ENCODE results near the gene EIF4G3.

EIF4G3 gene

DNA sequence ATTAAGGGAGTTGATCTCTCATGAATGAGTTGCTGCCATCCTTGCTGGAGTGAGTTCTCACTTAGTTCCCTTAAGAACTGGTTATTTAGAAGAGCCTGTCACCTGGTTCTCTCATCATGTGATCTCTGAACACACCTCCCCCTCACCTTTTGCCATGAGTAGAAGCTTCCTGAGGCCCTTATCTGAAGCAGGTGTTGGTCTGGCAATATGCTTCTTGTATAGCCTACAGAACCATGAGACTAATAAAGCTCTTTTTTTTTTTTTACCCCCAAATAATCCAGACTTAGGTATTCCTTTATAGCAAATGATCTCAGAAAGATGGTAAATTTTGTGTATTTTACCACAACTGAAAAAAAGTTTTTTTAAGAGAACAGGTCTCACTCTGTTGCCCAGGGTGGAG lies 158.0 kb downstream of the EIF4G3 start:
- Histone ChIP-seq H3K4me1 (peaks cover 0 to 20% (median 11%) of the 10 kb centered on the region in 4 donors), H3K36me3 (no peaks in the 10 kb centered on the region), H3K9me3 (no peaks in the 10 kb centered on the region), H3K27me3 (no peaks in the 10 kb centered on the region), H3K27ac (no peak overlapping the region), H3K4me3 (no peak overlapping the region)
- TF ChIP-seq CTCF (IDR thresholded peaks at IDR 0.05), result no peak
- no peak for DNase-seq
- intact Hi-C loops (cut with DNase I; ENCODE audit: low total_unique reads), result no loop called here

DNA sequence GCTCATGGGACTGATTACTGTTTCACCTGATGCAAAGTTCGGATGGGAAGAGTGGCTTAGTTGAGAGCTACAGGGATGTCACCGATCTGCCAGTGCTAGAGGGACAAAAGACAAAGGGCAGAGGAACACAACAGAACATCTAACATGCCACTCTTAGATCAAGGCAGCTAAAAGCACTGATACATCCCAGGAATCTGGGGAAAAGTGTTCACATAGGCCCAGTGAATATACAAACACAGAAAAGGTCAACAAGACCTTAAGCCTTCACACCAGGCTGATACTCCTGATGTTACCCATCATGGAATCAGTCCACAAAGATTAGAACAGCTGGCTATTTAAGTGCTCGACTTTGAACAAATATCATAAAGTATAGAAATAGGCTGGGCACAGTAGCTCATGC lies 163.2 kb downstream of the EIF4G3 start:
- H3K4me1 ChIP-seq, result no peaks in the 10 kb centered on the region
- no peak for DNase-seq
- H3K9me3 ChIP-seq, result no peaks in the 10 kb centered on the region
- no peaks in the 10 kb centered on the region for H3K27me3 ChIP-seq
- no peak overlapping the region for H3K4me3 ChIP-seq
- no peak overlapping the region for H3K27ac ChIP-seq
- H3K36me3 ChIP-seq, result no peaks in the 10 kb centered on the region
- intact Hi-C loops (cut with DNase I; ENCODE audit: low total_unique reads), result no loop called here
- TF ChIP-seq CTCF (IDR thresholded peaks at IDR 0.05), result no peak

- Histone ChIP-seq H3K27me3 (no peaks in the 10 kb centered on the region), H3K4me3 (no peak overlapping the region), H3K9me3 (no peaks in the 10 kb centered on the region), H3K36me3 (no peaks in the 10 kb centered on the region), H3K4me1 (no peaks in the 10 kb centered on the region), H3K27ac (no peak overlapping the region)
- TF ChIP-seq CTCF (IDR thresholded peaks at IDR 0.05), result no peak
- intact Hi-C loops (cut with DNase I; ENCODE audit: low total_unique reads), result no loop called here
- no peak for DNase-seq
Measured at GRCh38 chr1:21012937-21013336, 163.8 kb downstream of the EIF4G3 start.

- no peak for DNase-seq
- TF ChIP-seq CTCF (IDR thresholded peaks at IDR 0.05), result no peak
- intact Hi-C loops (cut with DNase I; ENCODE audit: low total_unique reads), result no loop called here
- Histone ChIP-seq H3K27me3 (no peaks in the 10 kb centered on the region), H3K4me3 (no peak overlapping the region), H3K27ac (no peak overlapping the region), H3K36me3 (no peaks in the 10 kb centered on the region), H3K9me3 (no peaks in the 10 kb centered on the region), H3K4me1 (peaks cover 0 to 13% (median 0%) of the 10 kb centered on the region in 4 donors)
Measured at GRCh38 chr1:21007876-21008275, 168.8 kb downstream of the EIF4G3 start.

DNA sequence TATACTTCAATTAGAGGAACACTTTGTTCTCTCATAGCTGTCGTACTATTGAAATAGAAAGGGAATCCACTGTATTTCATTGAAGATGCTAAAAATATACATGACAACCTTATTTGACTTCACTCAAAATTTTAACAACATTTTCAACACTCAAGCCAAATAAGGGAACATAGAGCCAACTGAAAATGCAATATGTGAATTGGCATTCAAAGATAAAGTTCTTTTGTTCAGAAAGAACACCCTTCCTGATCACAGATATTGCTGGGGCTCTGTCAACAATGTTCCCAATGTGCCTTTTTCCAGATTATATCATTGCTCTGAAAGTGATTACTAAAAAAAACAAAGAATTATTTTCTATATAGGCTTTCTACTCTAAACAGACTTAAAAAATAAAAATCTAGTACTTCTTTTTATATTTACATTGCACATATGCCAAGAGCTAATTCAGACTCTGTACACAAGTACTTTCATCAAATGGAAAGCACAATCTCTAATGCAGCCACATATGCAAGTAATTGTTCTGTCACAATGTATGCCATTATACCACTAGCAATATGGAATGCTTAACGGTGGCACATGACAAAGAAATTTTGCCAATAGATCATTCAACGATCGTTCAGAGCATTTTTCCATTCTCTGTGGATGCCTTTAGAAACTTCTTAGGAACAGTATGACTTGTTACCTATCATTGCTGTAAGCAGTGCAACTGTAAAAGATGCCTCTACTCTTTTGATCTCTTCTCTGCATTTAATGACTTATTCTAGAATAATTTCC lies 171.0 kb downstream of the EIF4G3 start:
- H3K4me1 ChIP-seq, result peaks cover 0 to 13% (median 0%) of the 10 kb centered on the region in 4 donors
- intact Hi-C loops (cut with DNase I; ENCODE audit: low total_unique reads), result no loop called here
- no peak for DNase-seq
- no peaks in the 10 kb centered on the region for H3K27me3 ChIP-seq
- no peak overlapping the region for H3K27ac ChIP-seq
- no peak for TF ChIP-seq CTCF (IDR thresholded peaks at IDR 0.05)
- H3K4me3 ChIP-seq, result no peak overlapping the region
- no peaks in the 10 kb centered on the region for H3K9me3 ChIP-seq
- no peaks in the 10 kb centered on the region for H3K36me3 ChIP-seq

All from tibial artery (tissue), 4 donors.